ENCODE results near the gene SCGB1A1.
"Not testable (repeated sequence)": the region's sequence is repeated elsewhere in the genome, so short reads cannot be mapped to it uniquely, and the experiment has no call there.

The SCGB1A1 gene

DNA sequence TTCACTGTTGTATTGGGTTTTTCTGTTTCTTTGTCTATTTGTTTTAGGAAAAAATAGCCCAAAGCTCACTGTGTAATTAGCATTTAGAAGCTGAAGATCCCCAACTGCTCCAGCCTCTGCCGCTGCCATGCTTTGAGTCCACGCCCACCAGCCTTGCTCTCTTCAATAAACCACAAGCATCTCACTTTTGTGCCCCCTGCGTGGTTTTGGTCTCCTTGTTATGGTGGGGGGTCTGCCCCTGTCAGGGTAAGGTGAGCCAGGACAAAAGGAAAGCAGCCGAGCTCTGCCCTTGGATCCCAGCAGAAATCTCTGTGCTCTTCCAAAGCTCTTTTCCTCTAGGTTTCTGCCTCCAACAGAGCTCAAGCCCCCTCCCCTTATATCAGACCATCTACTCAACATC, 4.2 kb downstream of the SCGB1A1 start:
- no peak for DNase-seq

DNA sequence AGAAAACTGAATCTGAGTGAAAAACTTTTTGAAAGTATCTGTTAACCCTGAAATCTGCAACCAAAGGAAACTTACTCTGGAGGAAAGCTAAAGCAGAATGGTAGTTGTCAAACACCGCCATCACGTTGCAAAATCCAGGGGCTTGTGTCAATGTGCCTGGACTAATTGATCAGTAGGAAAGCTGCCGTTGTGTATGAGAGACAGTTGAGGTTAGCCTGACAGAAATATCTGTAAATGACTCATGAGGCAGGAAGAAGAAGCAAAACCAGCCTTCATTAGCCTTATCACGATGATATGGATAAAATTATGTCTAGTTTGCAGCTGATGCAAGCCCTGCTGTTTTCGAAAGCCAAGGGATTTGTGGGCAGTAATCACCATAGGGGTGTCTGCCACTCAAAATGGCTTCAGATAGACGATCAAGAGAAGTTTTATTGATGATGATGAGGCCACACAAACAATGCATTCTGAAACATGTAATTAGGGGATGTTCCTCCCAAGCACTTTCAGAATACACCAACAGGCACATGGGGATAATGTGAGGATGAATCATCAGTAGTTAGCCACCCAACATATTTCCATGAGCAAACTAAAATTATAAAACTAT, 8.9 kb downstream of the SCGB1A1 start:
- no peak for DNase-seq

DNA sequence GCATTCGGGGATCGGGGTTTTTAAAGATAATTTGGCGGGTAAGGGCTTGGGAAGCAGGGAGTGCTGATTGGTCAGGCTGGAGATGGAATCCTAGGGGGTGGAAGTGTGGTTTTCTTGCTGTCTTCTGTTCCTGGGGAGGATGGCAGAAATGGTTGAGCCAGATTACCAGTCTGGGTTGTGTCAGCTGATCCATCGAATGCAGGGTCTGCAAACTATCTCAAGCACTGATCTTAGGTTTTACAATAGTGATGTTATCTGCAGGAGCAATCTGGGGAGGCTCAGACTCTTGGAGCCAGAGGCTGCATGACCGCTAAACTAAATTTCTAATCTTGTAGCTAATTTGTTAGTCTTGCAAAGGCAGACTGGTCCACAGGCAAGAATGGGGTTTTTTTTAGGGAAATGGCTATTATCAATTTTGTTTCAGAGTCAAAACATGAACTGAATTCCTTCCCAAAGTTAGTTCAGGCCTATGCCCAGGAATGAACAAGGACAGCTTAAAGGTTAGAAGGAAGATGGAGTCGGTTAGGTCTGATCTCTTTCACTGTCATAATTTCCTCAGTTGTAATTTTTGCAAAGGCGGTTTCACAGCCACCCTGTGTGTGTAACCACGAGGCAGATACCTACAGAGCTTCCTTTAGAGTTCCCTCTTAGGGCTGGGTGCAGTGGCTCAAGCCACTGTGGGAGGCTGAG, 10.2 kb downstream of the SCGB1A1 start:
- no peak for DNase-seq

DNA sequence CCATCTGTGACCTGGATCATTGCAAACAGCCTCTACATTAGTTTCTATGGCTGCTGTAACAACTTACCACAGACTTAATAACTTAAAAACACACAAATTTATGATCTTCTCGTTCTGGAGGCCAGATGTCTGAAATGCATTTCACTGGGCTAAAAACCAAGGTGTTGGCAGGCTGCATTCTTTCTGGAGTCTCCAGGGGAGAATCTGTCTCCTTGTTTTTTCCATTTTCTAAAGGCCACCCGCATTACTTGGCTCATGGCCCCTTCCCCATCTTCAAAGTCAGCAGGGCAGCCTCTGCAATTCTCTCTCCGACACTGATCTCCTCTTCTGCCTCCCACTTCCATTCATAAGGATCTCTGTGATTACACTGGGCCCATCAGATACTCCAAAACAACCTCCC, 11.6 kb downstream of the SCGB1A1 start:
- DNase-seq: no peak

DNA sequence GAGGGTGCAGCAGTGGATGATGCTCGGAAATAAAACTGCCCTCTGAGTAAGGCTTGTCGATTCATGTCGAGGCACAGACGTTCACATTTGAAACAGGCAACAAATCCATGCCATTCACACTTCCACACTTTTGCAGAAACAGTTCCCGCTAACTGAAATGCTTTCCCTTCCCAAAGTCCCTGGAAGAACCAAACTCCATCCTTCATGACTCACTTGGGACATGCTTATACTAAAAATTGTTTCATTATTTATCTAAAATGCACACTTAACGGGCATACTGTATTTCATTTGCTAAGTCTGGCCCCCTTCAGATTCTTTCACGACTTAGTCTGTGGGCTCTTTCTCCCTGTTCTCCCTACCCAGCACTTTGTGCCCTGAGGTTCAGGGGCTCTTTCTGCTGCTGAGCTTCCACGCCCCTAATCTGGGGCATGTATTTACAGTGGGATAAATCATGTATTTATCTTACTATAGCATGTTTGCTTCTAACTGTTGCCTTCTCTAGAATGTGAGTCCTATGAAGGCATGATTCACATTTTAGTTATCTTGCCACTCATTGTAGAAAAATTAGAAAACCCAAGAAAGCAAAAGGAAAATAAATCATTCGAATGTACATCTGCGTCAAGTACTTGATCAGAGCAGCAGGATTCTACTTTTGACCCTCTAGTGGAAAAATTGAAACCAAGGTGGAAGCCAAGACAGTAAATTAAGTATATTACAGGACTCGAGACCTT, 12.5 kb downstream of the SCGB1A1 start:
- DNase-seq: no peak

GRCh38 chr11:62432695-62433094, 13.9 kb downstream of the SCGB1A1 start:
- DNase-seq: no peak

DNA sequence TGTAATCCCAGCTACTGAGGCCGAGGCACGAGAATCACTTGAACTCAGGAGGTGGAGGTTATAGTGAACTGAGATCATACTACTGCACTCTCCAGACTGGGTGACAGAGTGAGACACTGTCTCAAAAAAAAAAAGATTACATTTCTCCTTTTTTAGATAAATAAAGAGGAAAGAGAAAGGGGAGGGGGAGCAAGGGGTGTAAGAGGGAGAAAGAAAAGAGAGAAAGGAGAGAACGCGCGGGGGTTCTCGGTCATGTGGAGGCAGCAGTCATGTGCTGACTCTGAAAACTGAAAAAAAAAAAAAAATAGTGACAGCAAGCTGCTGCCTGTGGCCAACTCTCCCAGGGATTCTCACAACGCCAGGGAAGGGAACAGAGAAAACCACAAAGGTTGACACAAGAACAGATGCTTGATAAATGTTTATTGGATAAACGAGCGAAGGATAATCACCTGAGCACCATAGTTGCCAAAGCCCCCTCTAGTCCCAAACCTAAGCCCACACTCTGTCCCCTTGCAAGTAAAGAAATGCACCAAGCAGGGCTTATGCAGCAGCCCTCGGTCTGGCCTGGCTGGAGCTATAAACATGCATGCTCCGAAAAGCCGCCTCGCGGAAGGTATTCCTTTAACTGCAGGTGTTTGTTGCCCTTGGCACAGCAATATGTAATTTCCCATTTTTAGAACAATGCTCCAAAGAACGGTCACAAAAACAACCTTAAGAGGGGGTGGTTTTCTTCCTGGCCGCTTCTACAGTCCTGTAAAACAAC, 14.5 kb downstream of the SCGB1A1 start:
- no peak for DNase-seq

GRCh38 chr11:62433904-62434276, 15.1 kb downstream of the SCGB1A1 start:
- no peak for DNase-seq

- DNase-seq: no peak
Observed at GRCh38 chr11:62435846-62436660, 17.2 kb downstream of the SCGB1A1 start.

DNA sequence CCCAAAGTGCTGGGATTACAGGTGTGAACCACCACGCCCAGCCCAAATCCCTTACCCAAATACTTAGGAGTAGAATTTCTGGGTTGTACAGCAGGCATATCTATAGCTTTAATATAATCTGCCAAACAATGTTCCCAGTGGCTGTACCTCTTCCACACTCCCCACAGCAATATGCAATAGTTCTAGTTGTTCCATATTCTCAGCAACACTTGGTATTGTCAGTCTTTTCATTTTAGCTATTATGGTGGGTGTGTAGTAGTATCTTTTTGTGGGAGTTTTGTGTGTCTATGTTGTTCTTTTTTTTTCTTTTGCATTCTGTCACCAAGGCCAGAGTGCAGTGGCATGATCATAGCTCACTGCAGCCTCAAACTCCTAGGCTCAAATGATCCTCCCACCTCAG, 18.8 kb downstream of the SCGB1A1 start:
- DNase-seq: no peak

DNA sequence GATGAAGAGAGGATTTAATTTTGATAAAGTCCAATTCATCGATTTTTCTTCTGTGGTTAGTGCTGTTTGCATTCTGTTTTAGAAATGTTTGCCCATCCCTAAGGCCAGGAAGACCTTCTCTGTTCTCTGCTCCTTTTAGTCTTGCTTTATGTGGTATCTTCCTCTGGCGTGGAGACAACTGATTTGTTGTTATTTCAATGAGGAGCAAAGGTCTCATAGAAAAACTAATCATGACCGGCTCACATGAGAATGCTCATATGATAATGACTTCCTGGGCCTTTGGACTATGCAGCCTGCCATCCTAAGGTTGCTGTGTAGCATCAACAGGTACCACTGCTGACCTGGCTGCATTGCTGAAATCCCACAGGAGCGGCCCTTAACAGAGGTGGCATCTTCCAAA, 19.8 kb downstream of the SCGB1A1 start:
- DNase-seq: no peak

GRCh38 chr11:62439785-62440602, 21.2 kb downstream of the SCGB1A1 start:
- DNase-seq: no peak

GRCh38 chr11:62443390-62444235, 24.8 kb downstream of the SCGB1A1 start:
- DNase-seq: no peak

- DNase-seq: peak; percentile 3
Observed at GRCh38 chr11:62444236-62444833, 25.5 kb downstream of the SCGB1A1 start.

GRCh38 chr11:62444835-62445234, 26.0 kb downstream of the SCGB1A1 start:
- no peak for DNase-seq

GRCh38 chr11:62445314-62445740, 26.5 kb downstream of the SCGB1A1 start:
- no peak for DNase-seq

DNA sequence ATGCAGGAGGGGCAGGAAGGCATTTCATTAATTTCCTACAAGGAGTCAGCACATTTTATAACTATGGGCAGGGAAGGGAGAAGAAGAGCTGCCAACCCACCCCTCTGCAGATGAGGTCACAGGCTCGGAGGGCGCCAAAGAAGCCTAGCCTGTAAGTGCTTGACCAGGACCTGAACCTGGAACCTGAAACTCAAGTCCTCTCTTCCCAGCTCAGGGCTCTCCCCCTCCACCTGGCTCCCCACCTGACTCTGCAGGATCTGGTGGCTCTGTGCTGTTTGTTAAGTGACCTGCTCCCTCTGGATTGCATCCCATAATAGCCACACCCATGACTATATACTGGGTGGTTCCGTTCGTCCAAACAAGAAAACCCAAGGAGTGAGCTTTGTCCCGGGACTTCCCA, 27.3 kb downstream of the SCGB1A1 start:
- no peak for DNase-seq

DNA sequence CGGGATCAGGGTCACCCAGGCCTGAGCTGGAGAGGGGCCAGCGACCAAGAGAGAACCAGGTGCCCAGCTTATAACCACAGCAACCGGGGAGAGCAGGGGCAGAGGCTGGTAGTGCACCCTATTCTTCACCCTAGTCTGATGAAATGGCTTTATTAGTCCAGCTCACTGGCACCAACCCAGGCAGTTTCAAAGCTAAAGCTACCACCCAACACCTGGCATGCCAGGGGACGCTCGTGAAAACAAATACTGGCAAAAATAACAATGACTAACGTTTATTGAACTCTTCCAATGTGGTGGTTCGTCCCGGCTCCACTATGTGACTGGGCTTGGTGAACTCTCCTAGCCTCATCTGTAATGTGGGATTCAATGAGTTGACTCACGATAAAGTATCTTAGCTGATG, 30.6 kb downstream of the SCGB1A1 start:
- DNase-seq: no peak

DNA sequence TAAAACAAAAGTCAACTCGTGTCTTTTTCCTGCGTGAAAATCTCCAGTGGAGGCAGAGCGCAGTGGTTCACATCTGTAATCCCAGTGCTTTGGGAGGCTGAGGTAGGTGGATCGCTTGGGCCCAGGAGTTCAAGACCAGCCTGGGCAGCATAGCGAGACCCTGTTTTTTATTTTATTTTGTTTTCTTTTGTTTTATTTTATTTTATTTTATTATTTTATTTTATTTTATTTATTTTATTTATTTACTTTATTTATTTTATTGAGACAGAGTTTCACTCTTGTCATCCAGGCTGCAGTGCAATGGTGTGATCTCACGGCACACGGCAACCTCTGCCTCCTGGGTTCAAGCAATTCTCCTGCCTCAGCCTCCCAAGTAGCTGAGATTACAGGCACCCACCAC, 31.1 kb downstream of the SCGB1A1 start:
- not testable (repeated sequence) for DNase-seq

DNA sequence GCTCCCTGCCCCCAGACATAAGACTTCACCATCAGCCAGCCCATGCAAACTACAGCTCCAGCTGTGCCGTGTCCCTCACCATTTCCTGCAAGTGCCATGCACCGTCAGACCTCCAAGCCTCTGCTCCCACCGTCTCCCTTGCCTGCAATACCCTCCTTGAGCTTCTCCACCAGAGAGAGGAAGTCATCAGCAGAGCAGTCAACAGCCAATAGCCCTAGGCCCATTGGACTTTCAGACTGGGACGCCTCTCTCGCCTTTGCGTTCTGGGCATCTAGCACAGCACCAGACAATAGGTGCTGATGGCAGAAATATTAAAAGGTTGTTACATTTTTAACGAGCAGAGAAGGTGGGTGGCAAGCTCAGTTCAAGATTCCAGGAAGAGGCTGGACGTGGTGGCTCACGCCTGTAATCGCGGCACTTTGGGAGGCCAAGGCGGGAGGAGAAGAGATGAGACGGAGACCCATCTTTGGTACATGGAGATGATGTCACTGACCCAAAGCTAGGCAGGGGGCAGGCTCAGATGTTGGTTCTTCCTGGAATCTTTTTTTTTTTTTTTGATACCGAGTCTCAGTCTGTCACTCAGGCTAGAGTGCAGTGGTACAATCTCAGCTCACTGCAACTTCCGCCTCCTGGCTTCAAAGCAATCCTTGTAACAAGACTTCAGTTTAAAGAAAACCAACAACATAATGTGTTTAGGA, 31.9 kb downstream of the SCGB1A1 start:
- DNase-seq: no peak

Measured in activated T-cell treated with anti-CD3 and anti-CD28 coated beads for 4 hours (primary cell).